Adrenal gland (tissue), 5 donors: Measurements from ENCODE around the gene C13orf46.

Experiments used
- CTCF ChIP-seq, 6 experiments: fragments of 450-650 bp in 4 of 6; fragments of 200-600 bp in 2 of 6; sonication (generic) in 1 of 6; IDR thresholded peaks; 1 replicate in 5 of 6; 2 replicates in 1 of 6; pipeline versions ENCODE4 v1.5.1 to v1.8.0; 2016 to 2021; ENCODE audit warnings: antibody characterized with exemption in 6 of 6, mild to moderate bottlenecking in 2 of 6, moderate library complexity in 1 of 6
- POLR2A ChIP-seq, 2 donors: fragments of 450-650 bp; IDR thresholded peaks; one replicate each; pipeline ENCODE4 v1.6.1; 2017; ENCODE audit warnings: antibody characterized with exemption in 2 of 2, mild to moderate bottlenecking in 2 of 2, moderate library complexity in 1 of 2
- donor health status: DM: no; HTN: no; CAD: no.

DNA sequence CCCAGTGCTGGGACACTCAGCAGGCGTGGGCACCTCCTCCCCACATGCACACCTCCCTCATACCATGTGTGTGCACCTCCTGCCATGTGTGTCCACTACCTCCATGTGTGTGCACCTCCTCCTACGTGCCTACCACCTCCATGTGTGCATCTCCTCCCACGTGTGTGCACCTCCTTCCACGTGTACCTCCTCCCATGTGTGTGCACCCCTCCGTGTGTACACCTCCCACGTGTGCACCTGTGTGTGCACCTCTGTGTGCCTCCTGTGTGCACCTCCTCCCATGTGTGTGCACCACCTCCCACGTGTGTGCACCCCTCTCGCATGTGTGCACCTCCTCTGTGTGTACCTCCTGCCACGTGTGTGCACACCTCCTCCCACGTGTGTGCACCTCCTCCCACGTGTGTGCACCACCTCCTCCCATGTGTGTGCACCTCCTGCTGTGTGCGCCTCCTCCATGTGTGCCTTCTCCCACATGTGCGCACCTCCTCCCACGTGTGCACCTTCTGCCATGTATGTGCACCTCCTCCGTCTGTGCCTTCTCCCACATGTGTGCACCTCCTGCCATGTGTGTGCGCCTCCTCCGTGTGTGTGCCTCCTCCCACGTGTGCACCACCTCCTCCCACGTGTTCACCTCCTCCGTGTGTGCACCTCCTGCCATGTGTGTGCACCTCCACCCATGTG, 6.1 kb upstream of the C13orf46 start:
- no peak for TF ChIP-seq CTCF (IDR thresholded peaks at IDR 0.05)
- no peak for TF ChIP-seq POLR2A (IDR thresholded peaks at IDR 0.05)
